Measurements from ENCODE around the gene TUBB1. TPM values are rescaled to one million over a fixed set of nuclear protein-coding genes. Genes with fewer than 3 reads are reported as not detected.

The TUBB1 gene
- polyA plus RNA-seq, 1 experiment = not detected

DNA sequence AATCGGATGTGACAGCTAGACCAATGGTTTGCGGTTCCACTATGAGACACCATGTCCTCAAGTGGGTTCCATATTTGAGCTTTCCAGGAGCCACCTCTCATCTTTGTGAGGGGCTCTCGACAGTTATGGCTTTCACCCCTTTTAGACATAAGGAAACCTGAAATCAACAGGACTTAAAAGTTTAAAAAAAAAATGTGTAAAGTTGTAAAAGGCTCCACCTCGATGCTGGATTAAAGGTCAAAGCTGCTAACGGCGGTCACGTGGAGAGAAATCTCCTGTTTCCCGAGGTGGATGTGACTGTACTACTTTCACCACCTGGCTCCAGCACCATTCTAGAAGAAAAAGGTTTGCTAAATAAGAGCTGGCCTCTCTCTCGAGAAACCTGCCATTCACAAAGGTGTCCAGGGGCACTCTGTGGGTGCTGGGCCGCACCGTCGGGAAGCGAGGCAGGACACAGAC, 12.4 kb downstream of the TUBB1 start:
- Histone ChIP-seq H3K4me3 (ENCODE audit: low read depth, low read length) (peak overlapping the region; percentile 77), H3K27me3 (ENCODE audit: control insufficient read depth, insufficient read depth, low read length) (no peaks in the 10 kb centered on the region), H3K9me3 (ENCODE audit: control insufficient read depth, insufficient read depth, low read length) (no peaks in the 10 kb centered on the region), H3K27ac (ENCODE audit: low read depth, low read length) (no peak overlapping the region)
- ChIA-PET POLR2A (interaction anchor here (0.9 to 2.1 kb wide), 6 partner anchors 8 to 161 kb away, joined by 3 to 24 read pairs (median 4); partner anchors contain the start of gene PRELID3B), CTCF (no interaction called here)
- TF ChIP-seq, protein P1, sequence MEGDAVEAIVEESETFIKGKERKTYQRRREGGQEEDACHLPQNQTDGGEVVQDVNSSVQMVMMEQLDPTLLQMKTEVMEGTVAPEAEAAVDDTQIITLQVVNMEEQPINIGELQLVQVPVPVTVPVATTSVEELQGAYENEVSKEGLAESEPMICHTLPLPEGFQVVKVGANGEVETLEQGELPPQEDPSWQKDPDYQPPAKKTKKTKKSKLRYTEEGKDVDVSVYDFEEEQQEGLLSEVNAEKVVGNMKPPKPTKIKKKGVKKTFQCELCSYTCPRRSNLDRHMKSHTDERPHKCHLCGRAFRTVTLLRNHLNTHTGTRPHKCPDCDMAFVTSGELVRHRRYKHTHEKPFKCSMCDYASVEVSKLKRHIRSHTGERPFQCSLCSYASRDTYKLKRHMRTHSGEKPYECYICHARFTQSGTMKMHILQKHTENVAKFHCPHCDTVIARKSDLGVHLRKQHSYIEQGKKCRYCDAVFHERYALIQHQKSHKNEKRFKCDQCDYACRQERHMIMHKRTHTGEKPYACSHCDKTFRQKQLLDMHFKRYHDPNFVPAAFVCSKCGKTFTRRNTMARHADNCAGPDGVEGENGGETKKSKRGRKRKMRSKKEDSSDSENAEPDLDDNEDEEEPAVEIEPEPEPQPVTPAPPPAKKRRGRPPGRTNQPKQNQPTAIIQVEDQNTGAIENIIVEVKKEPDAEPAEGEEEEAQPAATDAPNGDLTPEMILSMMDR (IDR thresholded peaks at IDR 0.05; ENCODE audit: low read depth, low read length) = no peak
- DNase-seq (ENCODE audit: low read depth, low spot score) = no peak

DNA sequence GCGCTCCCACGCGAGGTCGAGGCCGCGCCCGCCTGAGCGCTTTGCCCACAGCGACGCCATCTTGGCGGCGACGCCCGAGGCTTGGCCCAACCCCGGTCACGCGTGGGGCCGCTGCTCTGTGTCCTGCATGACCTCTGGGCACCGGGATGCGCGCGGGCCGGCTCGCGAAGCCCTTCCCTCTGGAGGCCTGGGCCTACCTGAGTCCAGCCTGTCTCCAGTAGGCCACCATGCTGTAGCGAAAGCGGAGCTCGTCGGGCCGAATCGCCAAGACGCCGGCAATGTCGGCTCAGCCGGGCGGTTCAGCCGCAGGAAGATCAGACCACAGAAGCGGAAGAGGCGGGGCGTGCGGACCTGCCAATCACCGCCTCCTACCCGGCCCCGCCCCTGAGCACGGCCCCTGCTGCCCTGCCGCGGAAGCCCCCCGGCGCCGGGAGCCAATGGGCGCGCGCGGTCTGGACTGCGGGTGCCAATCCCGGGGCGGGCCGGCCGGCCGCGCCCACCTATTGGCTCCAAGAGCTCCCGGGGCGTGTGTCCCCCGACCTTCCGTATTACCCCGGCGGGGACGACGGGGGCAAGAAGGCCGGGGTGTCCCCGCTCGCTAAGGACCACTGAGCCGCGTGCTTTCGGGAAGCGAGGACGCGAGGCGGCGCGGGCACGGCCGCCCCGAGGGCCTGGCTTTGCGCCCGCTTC, 12.9 kb downstream of the TUBB1 start, which contains the start of gene ATP5F1E:
TSS of gene ATP5F1E (minus strand) at position 313 of the 690 bp plus-strand sequence. CDS start at position 229, 84 bp downstream.
- ChIA-PET CTCF (interaction anchor here (0.6 to 1.0 kb wide), 4 partner anchors 9 to 782 kb away, joined by 3 to 4 read pairs (median 3); no protein-coding TSS in a partner anchor), POLR2A (interaction anchor here (0.6 to 2.1 kb wide), 17 partner anchors 9 to 1918 kb away, joined by 3 to 24 read pairs (median 4); partner anchors contain the start of gene PRELID3B)
- Histone ChIP-seq H3K4me3 (ENCODE audit: low read depth, low read length) (peak within 1 kb of the TSS; percentile 77), H3K27ac (ENCODE audit: low read depth, low read length) (no peak within 1 kb of the TSS), H3K9me3 (ENCODE audit: control insufficient read depth, insufficient read depth, low read length) (no peaks in the 10 kb centered on the region), H3K27me3 (ENCODE audit: control insufficient read depth, insufficient read depth, low read length) (no peaks in the 10 kb centered on the region)
- TF ChIP-seq, protein P1 (IDR thresholded peaks at IDR 0.05; ENCODE audit: low read depth, low read length) = no peak
- DNase-seq (ENCODE audit: low read depth, low spot score) = peak; percentile 67

DNA sequence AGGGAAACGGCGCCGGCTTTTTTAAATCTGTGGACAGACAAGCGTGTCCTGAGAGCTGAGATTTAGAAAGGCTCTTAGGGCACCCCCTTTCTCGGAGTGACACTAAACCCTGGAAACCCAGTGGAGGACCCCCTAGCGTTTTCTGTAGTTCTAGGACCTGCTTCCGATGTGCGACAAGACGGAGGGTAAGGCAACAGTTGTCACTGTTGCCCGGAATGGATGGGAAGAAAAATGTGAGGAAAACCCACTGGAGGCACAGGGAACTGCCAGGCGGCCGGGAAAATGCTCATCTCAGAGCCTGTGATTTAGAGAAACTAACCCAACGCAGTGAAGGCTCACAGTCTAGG, 13.5 kb downstream of the TUBB1 start:
- CTCF ChIA-PET = interaction anchor here (0.6 to 1.0 kb wide), 4 partner anchors 8 to 783 kb away, joined by 3 to 4 read pairs (median 3); no protein-coding TSS in a partner anchor
- Histone ChIP-seq H3K27me3 (ENCODE audit: control insufficient read depth, insufficient read depth, low read length) (no peaks in the 10 kb centered on the region), H3K4me3 (ENCODE audit: low read depth, low read length) (peak overlapping the region; percentile 66), H3K27ac (ENCODE audit: low read depth, low read length) (no peak overlapping the region), H3K9me3 (ENCODE audit: control insufficient read depth, insufficient read depth, low read length) (no peaks in the 10 kb centered on the region)
- POLR2A ChIA-PET = interaction anchor here (0.6 to 2.1 kb wide), 13 partner anchors 10 to 1692 kb away, joined by 3 to 24 read pairs (median 4); partner anchors contain the start of gene PRELID3B
- no peak for DNase-seq (ENCODE audit: low read depth, low spot score)
- TF ChIP-seq, protein P1 (IDR thresholded peaks at IDR 0.05; ENCODE audit: low read depth, low read length) = peak; percentile 23; the same call in 1 of the 2 replicates

DNA sequence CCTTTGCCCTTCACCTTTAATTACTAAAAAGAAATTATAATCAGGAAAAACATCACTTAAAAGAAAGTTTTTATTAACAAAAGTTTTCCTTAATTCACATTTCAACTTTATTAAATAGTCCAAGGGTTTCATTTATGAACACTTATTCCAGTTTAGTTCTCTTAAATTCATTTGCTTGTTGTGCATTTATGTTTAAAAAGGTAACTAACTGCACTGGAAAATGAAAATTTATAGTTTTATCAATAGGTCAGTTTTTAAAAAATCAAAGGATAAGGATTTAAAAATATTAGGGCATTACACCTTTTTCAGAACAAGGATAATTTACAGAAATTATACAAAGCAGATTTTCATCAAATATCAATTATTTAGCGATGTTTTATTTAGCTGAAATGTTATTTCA, 13.9 kb downstream of the TUBB1 start:
- H3K27me3 ChIP-seq (ENCODE audit: control insufficient read depth, insufficient read depth, low read length) = no peaks in the 10 kb centered on the region
- TF ChIP-seq, protein P1 (IDR thresholded peaks at IDR 0.05; ENCODE audit: low read depth, low read length) = no peak
- no peak for DNase-seq (ENCODE audit: low read depth, low spot score)
- H3K27ac ChIP-seq (ENCODE audit: low read depth, low read length) = no peak overlapping the region
- H3K4me3 ChIP-seq (ENCODE audit: low read depth, low read length) = peak overlapping the region; percentile 66; the same call in 1 of the 2 replicates
- H3K9me3 ChIP-seq (ENCODE audit: control insufficient read depth, insufficient read depth, low read length) = no peaks in the 10 kb centered on the region
- CTCF ChIA-PET = no interaction called here
- POLR2A ChIA-PET = interaction anchor here (1.0 to 2.1 kb wide), 4 partner anchors 10 to 132 kb away, joined by 3 to 24 read pairs (median 6); partner anchors contain the start of gene PRELID3B
